Measurements from ENCODE around the gene ZNF780B. TPM values are rescaled to one million over a fixed set of nuclear protein-coding genes. Genes with fewer than 3 reads are reported as not detected.

Gene ZNF780B
- total RNA-seq, 1 donor from 2014 or later = 27.1 TPM

GRCh38 chr19:40033989-40034560 lies 22.0 kb downstream of the ZNF780B start:
- DNase-seq (no peak), ATAC-seq (no peak)
- Histone ChIP-seq H3K4me3 (no peak overlapping the region), H3K9me3 (peaks cover 88% of the 10 kb centered on the region), H3K27ac (no peak overlapping the region), H3K27me3 (ENCODE audit: low read depth) (no peaks in the 10 kb centered on the region), H3K4me1 (no peaks in the 10 kb centered on the region), H3K36me3 (no peaks in the 10 kb centered on the region)
- intact Hi-C loops (cut with DNase I) = no loop called here
- TF ChIP-seq CTCF (IDR thresholded peaks at IDR 0.05) = no peak

GRCh38 chr19:40026597-40026970 lies 29.4 kb downstream of the ZNF780B start:
- intact Hi-C loops (cut with DNase I) = no loop called here

GRCh38 chr19:40025938-40026596 lies 30.0 kb downstream of the ZNF780B start:
- ATAC-seq = no peak
- Histone ChIP-seq H3K27me3 (ENCODE audit: low read depth) (no peaks in the 10 kb centered on the region), H3K4me1 (no peaks in the 10 kb centered on the region), H3K27ac (no peak overlapping the region), H3K4me3 (no peak overlapping the region), H3K9me3 (peaks cover 98% of the 10 kb centered on the region), H3K36me3 (no peaks in the 10 kb centered on the region)
- intact Hi-C loops (cut with DNase I) = no loop called here
- no peak for DNase-seq
- TF ChIP-seq CTCF (IDR thresholded peaks at IDR 0.05) = no peak

More at GRCh38 chr19:40026597-40026970, 29.4 kb downstream of the ZNF780B start:
- no peak overlapping the region for H3K4me3 ChIP-seq
- no peaks in the 10 kb centered on the region for H3K4me1 ChIP-seq
- ATAC-seq (no peak), DNase-seq (no peak)
- peaks cover 98% of the 10 kb centered on the region for H3K9me3 ChIP-seq
- H3K36me3 ChIP-seq = no peaks in the 10 kb centered on the region
- H3K27ac ChIP-seq = no peak overlapping the region
- no peak for TF ChIP-seq CTCF (IDR thresholded peaks at IDR 0.05)
- no peaks in the 10 kb centered on the region for H3K27me3 ChIP-seq (ENCODE audit: low read depth)

GRCh38 chr19:40023969-40024368 lies 32.1 kb downstream of the ZNF780B start:
- H3K27me3 ChIP-seq (ENCODE audit: low read depth) = no peaks in the 10 kb centered on the region
- no peaks in the 10 kb centered on the region for H3K36me3 ChIP-seq
- no peak for TF ChIP-seq CTCF (IDR thresholded peaks at IDR 0.05)
- no peak overlapping the region for H3K4me3 ChIP-seq
- H3K27ac ChIP-seq = no peak overlapping the region
- intact Hi-C loops (cut with DNase I) = no loop called here
- peaks cover 81% of the 10 kb centered on the region for H3K9me3 ChIP-seq
- no peak for ATAC-seq
- no peak for DNase-seq
- no peaks in the 10 kb centered on the region for H3K4me1 ChIP-seq

- no peak for TF ChIP-seq CTCF (IDR thresholded peaks at IDR 0.05)
- H3K4me1 ChIP-seq = no peaks in the 10 kb centered on the region
- DNase-seq (no peak), ATAC-seq (no peak)
- peaks cover 75% of the 10 kb centered on the region for H3K9me3 ChIP-seq
- H3K36me3 ChIP-seq = peaks cover 8% of the 10 kb centered on the region
- no peak overlapping the region for H3K27ac ChIP-seq
- no peak overlapping the region for H3K4me3 ChIP-seq
- no peaks in the 10 kb centered on the region for H3K27me3 ChIP-seq (ENCODE audit: low read depth)
- intact Hi-C loops (cut with DNase I) = no loop called here
Measured at GRCh38 chr19:40013991-40014390, 42.0 kb downstream of the ZNF780B start.
